K562 (cell line): ENCODE results near the gene GARNL3. TPM values are rescaled to one million over a fixed set of nuclear protein-coding genes. Genes with fewer than 3 reads are reported as not detected.

ENCODE experiments used
- ATAC-seq: fragments of 200-7000 bp; cut with Tn5 transposase; 3 replicates; pipeline ENCODE4 v1.9.1; 2020; ENCODE audit warnings: moderate library complexity
- BruUV-seq: library from RNA; stranded (reverse); fragments of 400-500 nt; replicated peaks from 2 replicates; lab custom pipeline; 2021; lab: Mats Ljungman, UMichigan
- CTCF ChIA-PET: fragments of 300-600 bp; formaldehyde crosslinking; extraction: SDS; loops from one replicate; lab custom pipeline; 2021; ENCODE audit warnings: low intra/inter-chr PET ratio; lab: Yijun Ruan, JAX
- POLR2A ChIA-PET: fragments of 300-600, 350-650 bp; sonication (Branson Sonifier 250); formaldehyde crosslinking; extraction: SDS; loops from one replicate; lab custom pipeline; 2021; ENCODE audit warnings: antibody characterized with exemption, inconsistent platforms; lab: Yijun Ruan, JAX
- DNase-seq, 4 experiments: peaks; one replicate each; pipeline versions ENCODE4 v3.0.0 to v3.0.0-alpha.2; 2011 to 2018; ENCODE audit warnings: low spot score in 3 of 4, mixed read lengths in 3 of 4; ENCODE audit errors: extremely low read depth in 1 of 4
- FAIRE-seq: peaks from 2 replicates; lab custom pipeline; 2011; peaks lifted over from hg19 to GRCh38; lab: Jason Lieb, UNC
- H2AFZ ChIP-seq: 2 replicates; pipeline ENCODE4 v1.6.0; 2011; ENCODE audit warnings: low read depth, low read length, control low read depth, inconsistent platforms
- H3K27ac ChIP-seq: fragments of 200-600 bp; 3 replicates; pipeline ENCODE4 v1.8.0; 2011; ENCODE audit warnings: low read depth, mild to moderate bottlenecking, control low read depth, inconsistent platforms, low read length, moderate library complexity, mixed read lengths; ENCODE audit errors: extremely low read depth
- H3K27me3 ChIP-seq, 2 experiments: fragments of 300-600 bp in 1 of 2; 2 replicates in 1 of 2; 3 replicates in 1 of 2; pipeline versions ENCODE4 v1.6.0 to v1.8.0; 2011; ENCODE audit warnings: inconsistent platforms in 2 of 2, low read length in 2 of 2, mild to moderate bottlenecking in 1 of 2, mixed read lengths in 1 of 2, moderate library complexity in 1 of 2; ENCODE audit not compliant: control insufficient read depth in 2 of 2, insufficient read depth in 2 of 2
- H3K36me3 ChIP-seq: fragments of 300-600 bp; 3 replicates; pipeline ENCODE4 v1.8.0; 2011; ENCODE audit warnings: mild to moderate bottlenecking, low read length, inconsistent platforms; ENCODE audit not compliant: control insufficient read depth, insufficient read depth
- H3K4me1 ChIP-seq, 2 experiments: fragments of 200-600 bp in 1 of 2; replicated peaks in 1 of 2; 2 replicates in 1 of 2; 3 replicates in 1 of 2; pipeline versions ENCODE4 v1.5.1 to v1.8.0; 2011; ENCODE audit warnings: inconsistent platforms in 2 of 2, low read length in 2 of 2, mild to moderate bottlenecking in 1 of 2, mixed read lengths in 1 of 2, moderate library complexity in 1 of 2; ENCODE audit not compliant: control insufficient read depth in 2 of 2, insufficient read depth in 2 of 2
- H3K4me2 ChIP-seq: 2 replicates; pipeline ENCODE4 v1.6.1; 2011; ENCODE audit warnings: low read length, control low read depth, inconsistent platforms, mixed read lengths; ENCODE audit not compliant: insufficient read depth
- H3K4me3 ChIP-seq: fragments of 200-600 bp; sonication (generic), shearing (Covaris generic); 2 replicates; pipeline ENCODE4 v1.5.1; 2016; ENCODE audit warnings: control low read depth, inconsistent platforms
- H3K79me2 ChIP-seq: fragments of 200-600 bp; 3 replicates; pipeline ENCODE4 v1.8.0; 2011; ENCODE audit warnings: low read length, inconsistent platforms; ENCODE audit not compliant: control insufficient read depth, insufficient read depth
- H3K9ac ChIP-seq, 2 experiments: 2 replicates each; pipeline versions ENCODE4 v1.6.0 to v1.6.1; 2011; ENCODE audit warnings: low read depth in 2 of 2, low read length in 2 of 2, control low read depth in 1 of 2, inconsistent platforms in 1 of 2, mild to moderate bottlenecking in 1 of 2, mixed read lengths in 1 of 2; ENCODE audit not compliant: insufficient read depth in 1 of 2
- H3K9me1 ChIP-seq: one replicate; pipeline ENCODE4 v1.6.0; 2011; ENCODE audit warnings: inconsistent platforms, mild to moderate bottlenecking, low read length, moderate library complexity; ENCODE audit not compliant: control insufficient read depth, insufficient read depth
- H3K9me3 ChIP-seq: replicated peaks from 2 replicates; pipeline ENCODE4 v1.5.1; 2011; ENCODE audit warnings: low read depth, low read length, inconsistent platforms; ENCODE audit not compliant: control insufficient read depth, insufficient read depth
- H4K20me1 ChIP-seq: replicated peaks from 2 replicates; pipeline ENCODE4 v1.6.1; 2011; ENCODE audit warnings: low read length, inconsistent platforms, mixed read lengths; ENCODE audit not compliant: control insufficient read depth, insufficient read depth
- ARID2 ChIP-seq: fragments of 450-650 bp; IDR thresholded peaks from 2 replicates; pipeline ENCODE4 v1.6.1; 2017; ENCODE audit warnings: antibody characterized with exemption, mild to moderate bottlenecking
- FOXK1 ChIP-seq: sonication (generic); formaldehyde crosslinking; IDR thresholded peaks from 2 replicates; pipeline ENCODE4 v1.8.0; 2022; ENCODE audit warnings: missing genetic modification reagents, mild to moderate bottlenecking, borderline replicate concordance
- PHTF2 ChIP-seq: fragments of 250-450 bp; sonication (Bioruptor Pico); IDR thresholded peaks from 2 replicates; pipeline ENCODE4 v1.5.0; 2021; ENCODE audit warnings: mild to moderate bottlenecking
- POLR2A ChIP-seq: fragments of 450-650 bp; conservative IDR thresholded peaks from 2 replicates; pipeline ENCODE4 v1.6.1; 2016
- SMAD3 ChIP-seq: fragments of 450-650 bp; formaldehyde crosslinking; conservative IDR thresholded peaks from 2 replicates; pipeline ENCODE4 v1.4.0; 2020; ENCODE audit warnings: mild to moderate bottlenecking
- SMAD4 ChIP-seq: fragments of 250-450 bp; sonication (Bioruptor Pico); conservative IDR thresholded peaks from 2 replicates; pipeline ENCODE4 v1.8.0; 2021; ENCODE audit warnings: inconsistent platforms, mild to moderate bottlenecking, moderate library complexity
- ZNF12 ChIP-seq: sonication (generic); formaldehyde crosslinking; IDR thresholded peaks from 2 replicates; pipeline ENCODE4 v1.4.0; 2020; ENCODE audit warnings: mild to moderate bottlenecking, missing genetic modification reagents
- ZNF3 ChIP-seq: fragments of 250-450 bp; sonication (Bioruptor Pico); IDR thresholded peaks from 2 replicates; pipeline ENCODE4 v1.5.0; 2021; ENCODE audit warnings: mild to moderate bottlenecking, moderate library complexity
- ZNF316 ChIP-seq: fragments of 450-650 bp; IDR thresholded peaks from 2 replicates; pipeline ENCODE4 v1.6.1; 2016
- WGBS: fragments of 100-300 bp; shearing (Covaris generic); methylation state at CpG from one replicate; pipeline ENCODE4 v1.1.6; 2016; ENCODE audit warnings: low coverage, mixed read lengths; ENCODE audit not compliant: insufficient coverage; ENCODE audit errors: missing lambda C conversion rate; 5-methylcytosine and 5-hydroxymethylcytosine counted together
- in situ Hi-C: fragments of 300-500 bp; cut with MboI; formaldehyde crosslinking; loops from 4 replicates; pipeline ENCODE4 v1.15.0; 2018; ENCODE audit warnings: inconsistent platforms, mixed read lengths
- intact Hi-C: fragments of 100-400 bp; cut with micrococcal nuclease; formaldehyde crosslinking; loops from 2 replicates; pipeline ENCODE4 v1.14.2; 2022
- polyA plus RNA-seq, 8 experiments: library from polyadenylated mRNA; depleted of rRNA in 4 of 8; stranded (reverse) in 5 of 8; unstranded in 3 of 8; fragments of >200 nt; fragmentation: Nextera tagmentation in 2 of 8; fragmentation: Illumina TruSeq in 1 of 8; extraction: Ambion mirVana in 2 of 8; extraction: Trizol in 1 of 8; gene quantifications; 2 replicates each; pipeline versions ENCODE4 v1.2.1 to v1.2.3, GENCODE V29; 2011 to 2014; ENCODE audit warnings: inconsistent platforms in 1 of 8, missing spikeins in 1 of 8
- total RNA-seq, 7 experiments: library from RNA; depleted of rRNA in 6 of 7; stranded (reverse); fragments of >200 nt in 6 of 7; fragmentation: Illumina TruSeq in 2 of 7; extraction: Trizol in 2 of 7; gene quantifications; 2 replicates each; pipeline versions ENCODE4 v1.2.1 to v1.2.3, GENCODE V29; 2011 to 2021; ENCODE audit warnings: low replicate concordance in 1 of 7
- TF ChIP-seq, protein P1 (sequence below), 2 experiments: fragments of 450-650 bp in 1 of 2; sonication (generic) in 1 of 2; formaldehyde crosslinking; conservative IDR thresholded peaks; 2 replicates each; pipeline versions ENCODE4 v1.4.0 to v1.8.1; 2020 to 2022; ENCODE audit warnings: mild to moderate bottlenecking in 1 of 2, missing genetic modification reagents in 1 of 2
- TF ChIP-seq, protein P2 (sequence below): fragments of 450-650 bp; IDR thresholded peaks from 2 replicates; pipeline ENCODE4 v1.7.0; 2016; ENCODE audit warnings: borderline replicate concordance
- TF ChIP-seq, protein P3 (sequence below), 2 experiments: fragments of 450-650 bp in 1 of 2; IDR thresholded peaks; 2 replicates each; pipeline ENCODE4 v1.6.1; 2011 to 2017; ENCODE audit warnings: low read depth in 2 of 2, antibody characterized with exemption in 1 of 2, borderline replicate concordance in 1 of 2, low read length in 1 of 2, mild to moderate bottlenecking in 1 of 2, mixed read lengths in 1 of 2; ENCODE audit not compliant: control insufficient read depth in 1 of 2

The GARNL3 gene
- total and polyA plus RNA-seq, 9 of the 15 experiments (the other 6 are each of a cell fraction or from before 2014, with no cell fraction given), result 0.35 to 2.7 (median 1.6) TPM

DNA sequence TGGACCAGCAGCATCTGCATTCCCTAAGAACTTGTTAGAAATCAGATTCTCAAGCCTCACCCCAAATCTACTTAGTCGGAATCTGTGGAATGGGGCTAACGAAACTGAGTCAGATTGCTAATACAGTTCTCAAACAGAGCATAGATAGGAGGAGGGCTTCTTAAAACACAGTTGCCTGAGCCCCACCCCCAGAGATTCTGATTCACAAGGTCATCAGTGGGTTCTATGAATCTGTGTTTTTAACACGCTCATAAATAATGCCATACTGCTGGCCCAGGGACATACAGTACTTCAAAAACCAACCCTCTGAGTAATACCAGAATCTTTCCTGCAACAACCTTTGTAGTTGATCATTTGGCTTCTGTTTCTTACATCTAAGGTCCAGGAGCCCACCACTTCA, 32.9 kb upstream of the GARNL3 start:
- no TSS peak for BruUV-seq
- no peak for ATAC-seq
- no peaks in the 10 kb centered on the region for H3K79me2 ChIP-seq

More for the DNA sequence above, 32.9 kb upstream of the GARNL3 start:
- POLR2A ChIA-PET, result interaction anchor here (0.6 kb wide), 1 partner anchor 11 kb away, joined by 3 read pairs; no protein-coding TSS in a partner anchor
- Histone ChIP-seq H3K4me3 (no peak overlapping the region), H4K20me1 (no peaks in the 10 kb centered on the region), H3K27me3 (peaks cover 0 to 8% of the 10 kb centered on the region in 2 experiments; a peak in 1 of 5 replicates), H3K4me1 (no peaks in the 10 kb centered on the region), H3K9me1 (no peaks in the 10 kb centered on the region), H3K36me3 (no peaks in the 10 kb centered on the region), H3K9ac (no peak overlapping the region), H3K27ac (no peak overlapping the region), H3K9me3 (no peaks in the 10 kb centered on the region), H3K4me2 (no peak overlapping the region), H2AFZ (no peak overlapping the region)
- intact Hi-C loops, result no loop called here
- CTCF ChIA-PET, result no interaction called here
- FAIRE-seq (no peak), DNase-seq (no peak)
- in situ Hi-C loops, result no loop called here
- TF ChIP-seq SMAD4 (CRISPR knock-in tag), result no peak
- TF ChIP-seq POLR2A, result no peak
- no peak for TF ChIP-seq ARID2
- TF ChIP-seq ZNF12, result no peak
- TF ChIP-seq, protein P1, sequence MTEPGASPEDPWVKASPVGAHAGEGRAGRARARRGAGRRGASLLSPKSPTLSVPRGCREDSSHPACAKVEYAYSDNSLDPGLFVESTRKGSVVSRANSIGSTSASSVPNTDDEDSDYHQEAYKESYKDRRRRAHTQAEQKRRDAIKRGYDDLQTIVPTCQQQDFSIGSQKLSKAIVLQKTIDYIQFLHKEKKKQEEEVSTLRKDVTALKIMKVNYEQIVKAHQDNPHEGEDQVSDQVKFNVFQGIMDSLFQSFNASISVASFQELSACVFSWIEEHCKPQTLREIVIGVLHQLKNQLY (CRISPR knock-in tag; conservative IDR thresholded peaks at IDR 0.05), result no peak
- no peak for TF ChIP-seq ZNF316
- TF ChIP-seq, protein P2, sequence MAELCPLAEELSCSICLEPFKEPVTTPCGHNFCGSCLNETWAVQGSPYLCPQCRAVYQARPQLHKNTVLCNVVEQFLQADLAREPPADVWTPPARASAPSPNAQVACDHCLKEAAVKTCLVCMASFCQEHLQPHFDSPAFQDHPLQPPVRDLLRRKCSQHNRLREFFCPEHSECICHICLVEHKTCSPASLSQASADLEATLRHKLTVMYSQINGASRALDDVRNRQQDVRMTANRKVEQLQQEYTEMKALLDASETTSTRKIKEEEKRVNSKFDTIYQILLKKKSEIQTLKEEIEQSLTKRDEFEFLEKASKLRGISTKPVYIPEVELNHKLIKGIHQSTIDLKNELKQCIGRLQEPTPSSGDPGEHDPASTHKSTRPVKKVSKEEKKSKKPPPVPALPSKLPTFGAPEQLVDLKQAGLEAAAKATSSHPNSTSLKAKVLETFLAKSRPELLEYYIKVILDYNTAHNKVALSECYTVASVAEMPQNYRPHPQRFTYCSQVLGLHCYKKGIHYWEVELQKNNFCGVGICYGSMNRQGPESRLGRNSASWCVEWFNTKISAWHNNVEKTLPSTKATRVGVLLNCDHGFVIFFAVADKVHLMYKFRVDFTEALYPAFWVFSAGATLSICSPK, result no peak
- no peak for TF ChIP-seq SMAD3 (CRISPR knock-in tag)
- TF ChIP-seq FOXK1 (CRISPR knock-in tag), result no peak
- TF ChIP-seq, protein P3, sequence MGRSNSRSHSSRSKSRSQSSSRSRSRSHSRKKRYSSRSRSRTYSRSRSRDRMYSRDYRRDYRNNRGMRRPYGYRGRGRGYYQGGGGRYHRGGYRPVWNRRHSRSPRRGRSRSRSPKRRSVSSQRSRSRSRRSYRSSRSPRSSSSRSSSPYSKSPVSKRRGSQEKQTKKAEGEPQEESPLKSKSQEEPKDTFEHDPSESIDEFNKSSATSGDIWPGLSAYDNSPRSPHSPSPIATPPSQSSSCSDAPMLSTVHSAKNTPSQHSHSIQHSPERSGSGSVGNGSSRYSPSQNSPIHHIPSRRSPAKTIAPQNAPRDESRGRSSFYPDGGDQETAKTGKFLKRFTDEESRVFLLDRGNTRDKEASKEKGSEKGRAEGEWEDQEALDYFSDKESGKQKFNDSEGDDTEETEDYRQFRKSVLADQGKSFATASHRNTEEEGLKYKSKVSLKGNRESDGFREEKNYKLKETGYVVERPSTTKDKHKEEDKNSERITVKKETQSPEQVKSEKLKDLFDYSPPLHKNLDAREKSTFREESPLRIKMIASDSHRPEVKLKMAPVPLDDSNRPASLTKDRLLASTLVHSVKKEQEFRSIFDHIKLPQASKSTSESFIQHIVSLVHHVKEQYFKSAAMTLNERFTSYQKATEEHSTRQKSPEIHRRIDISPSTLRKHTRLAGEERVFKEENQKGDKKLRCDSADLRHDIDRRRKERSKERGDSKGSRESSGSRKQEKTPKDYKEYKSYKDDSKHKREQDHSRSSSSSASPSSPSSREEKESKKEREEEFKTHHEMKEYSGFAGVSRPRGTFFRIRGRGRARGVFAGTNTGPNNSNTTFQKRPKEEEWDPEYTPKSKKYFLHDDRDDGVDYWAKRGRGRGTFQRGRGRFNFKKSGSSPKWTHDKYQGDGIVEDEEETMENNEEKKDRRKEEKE (IDR thresholded peaks at IDR 0.05; ENCODE audit: borderline replicate concordance in 1 of 2, control insufficient read depth in 1 of 2, low read depth in 2 of 2, low read length in 1 of 2), result no peak
- no peak for TF ChIP-seq PHTF2
- no peak for TF ChIP-seq ZNF3 (CRISPR knock-in tag)
- WGBS, result 7% methylated on average over 3 of the region's 3 CpGs
